A549 (cell line): ENCODE measurements around the gene KCNK15. TPM values are rescaled to one million over a fixed set of nuclear protein-coding genes. Genes with fewer than 3 reads are reported as not detected.

Source experiments
- ATAC-seq, 2 experiments: fragments of 200-7000 bp in 1 of 2; fragments of >200 bp in 1 of 2; cut with Nextera tagmentation in 1 of 2; cut with Tn5 transposase in 1 of 2; 3 replicates each; pipeline versions ENCODE4 v1.8.0 to v1.9.1; 2018 to 2020; ENCODE audit warnings: mild to moderate bottlenecking in 1 of 2, moderate library complexity in 1 of 2
- CTCF ChIA-PET: fragments of 300-600 bp; sonication (Branson Sonifier 250); formaldehyde crosslinking; extraction: SDS; loops from one replicate; lab custom pipeline; 2021; ENCODE audit warnings: antibody characterized with exemption, inconsistent platforms; lab: Yijun Ruan, JAX
- POLR2A ChIA-PET: fragments of 350-600 bp; formaldehyde crosslinking; extraction: SDS; loops from one replicate; lab custom pipeline; 2021; ENCODE audit warnings: antibody characterized with exemption, inconsistent platforms; lab: Yijun Ruan, JAX
- DNase-seq, 2 experiments: peaks; one replicate each; pipeline versions ENCODE4 v3.0.0 to v3.0.0-alpha.2; 2011 to 2016; ENCODE audit warnings: low read depth in 1 of 2, low spot score in 1 of 2
- FAIRE-seq: peaks from 2 replicates; lab custom pipeline; 2011; peaks lifted over from hg19 to GRCh38; lab: Jason Lieb, UNC
- H3K27ac ChIP-seq, 2 experiments: fragments of >200 bp; sonication (Bioruptor Twin); formaldehyde crosslinking; 3 replicates each; pipeline ENCODE4 v1.5.1; 2016 to 2017
- H3K4me1 ChIP-seq: fragments of >200 bp; sonication (Bioruptor Twin); formaldehyde crosslinking; 3 replicates; pipeline ENCODE4 v1.6.1; 2016
- H3K4me2 ChIP-seq: fragments of >200 bp; sonication (Bioruptor Twin); formaldehyde crosslinking; 3 replicates; pipeline ENCODE4 v1.6.1; 2016
- H3K4me3 ChIP-seq: fragments of >200 bp; sonication (Bioruptor Twin); formaldehyde crosslinking; 3 replicates; pipeline ENCODE4 v1.5.1; 2016
- H3K9me3 ChIP-seq: fragments of >200 bp; sonication (Bioruptor Twin); formaldehyde crosslinking; 3 replicates; pipeline ENCODE4 v1.6.1; 2016
- CBX8 ChIP-seq: fragments of 200-600 bp; sonication (generic); IDR thresholded peaks from 2 replicates; pipeline ENCODE4 v1.6.1; 2016
- CEBPB ChIP-seq, 2 experiments: fragments of >200 bp in 1 of 2; sonication (Bioruptor Twin) in 1 of 2; formaldehyde crosslinking in 1 of 2; IDR thresholded peaks; 2 replicates each; pipeline ENCODE4 v1.6.1; 2012 to 2016
- CHD2 ChIP-seq: fragments of 150-350 bp; IDR thresholded peaks from 2 replicates; pipeline ENCODE4 v1.6.1; 2014; ENCODE audit warnings: low read length; ENCODE audit not compliant: partially characterized antibody
- ESRRA ChIP-seq: fragments of 150-350 bp; IDR thresholded peaks from 2 replicates; pipeline ENCODE4 v1.6.1; 2014; ENCODE audit warnings: mild to moderate bottlenecking, low read length, borderline replicate concordance
- FOXS1 ChIP-seq: fragments of 250-450 bp; sonication (Bioruptor Pico); IDR thresholded peaks from 2 replicates; pipeline ENCODE4 v1.5.0; 2020; ENCODE audit warnings: mild to moderate bottlenecking, moderate library complexity
- GATA3 ChIP-seq: IDR thresholded peaks from 2 replicates; pipeline ENCODE4 v1.6.1; 2012; ENCODE audit warnings: borderline replicate concordance
- HEYL ChIP-seq: fragments of 250-450 bp; sonication (Bioruptor Pico); IDR thresholded peaks from 2 replicates; pipeline ENCODE4 v1.8.0; 2021; ENCODE audit warnings: mild to moderate bottlenecking, moderate library complexity
- HMGXB4 ChIP-seq: fragments of 250-450 bp; sonication (Bioruptor Pico); IDR thresholded peaks from 2 replicates; pipeline ENCODE4 v1.5.0; 2021; ENCODE audit warnings: mild to moderate bottlenecking, moderate library complexity, borderline replicate concordance
- HOXA7 ChIP-seq: fragments of 250-450 bp; sonication (Bioruptor Pico); IDR thresholded peaks from 2 replicates; pipeline ENCODE4 v1.5.0; 2020; ENCODE audit warnings: mild to moderate bottlenecking, moderate library complexity
- JUNB ChIP-seq: fragments of >200 bp; sonication (Bioruptor Twin); formaldehyde crosslinking; IDR thresholded peaks from 2 replicates; pipeline ENCODE4 v1.6.1; 2016
- MAZ ChIP-seq: fragments of 150-350 bp; IDR thresholded peaks from 2 replicates; pipeline ENCODE4 v1.6.1; 2014; ENCODE audit warnings: antibody characterized with exemption, low read depth, low read length, borderline replicate concordance
- NFE2L2 ChIP-seq: fragments of 150-350 bp; conservative IDR thresholded peaks from 2 replicates; pipeline ENCODE4 v1.6.1; 2014; ENCODE audit warnings: low read length
- PHF8 ChIP-seq: fragments of 200-600 bp; sonication (generic); IDR thresholded peaks from 2 replicates; pipeline ENCODE4 v1.6.1; 2016; ENCODE audit warnings: low read depth, mild to moderate bottlenecking, antibody characterized with exemption, moderate library complexity, borderline replicate concordance
- SMC3 ChIP-seq: fragments of >200 bp; sonication (Bioruptor Twin); formaldehyde crosslinking; IDR thresholded peaks from 3 replicates; pipeline ENCODE4 v1.6.1; 2018; ENCODE audit warnings: inconsistent platforms
- TFCP2L1 ChIP-seq: fragments of 250-450 bp; sonication (Bioruptor Pico); IDR thresholded peaks from 2 replicates; pipeline ENCODE4 v1.5.0; 2021; ENCODE audit warnings: mild to moderate bottlenecking
- ZC3H11A ChIP-seq: fragments of 450-650 bp; IDR thresholded peaks from 2 replicates; pipeline ENCODE4 v1.6.1; 2014; ENCODE audit warnings: antibody characterized with exemption, mild to moderate bottlenecking
- ZSCAN20 ChIP-seq: fragments of 250-450 bp; sonication (Bioruptor Pico); IDR thresholded peaks from 2 replicates; pipeline ENCODE4 v1.8.0; 2022; ENCODE audit warnings: mild to moderate bottlenecking, moderate library complexity
- WGBS: methylation state at CpG from one replicate; pipeline ENCODE4 v1.1.6; 2017; ENCODE audit errors: missing lambda C conversion rate; 5-methylcytosine and 5-hydroxymethylcytosine counted together
- polyA plus RNA-seq, 4 experiments: library from polyadenylated mRNA; depleted of rRNA in 3 of 4; stranded (reverse); fragments of >200 nt; fragmentation: RNase III in 1 of 4; extraction: RNeasy Plus Mini Kit Qiagen cat#74134 plus additional on column Dnase treatment in 1 of 4; gene quantifications; 2 replicates in 3 of 4; 3 replicates in 1 of 4; pipeline ENCODE4 v1.2.3, GENCODE V29; 2011 to 2017
- TF ChIP-seq, protein P1 (sequence below): fragments of 250-450 bp; sonication (Bioruptor Pico); IDR thresholded peaks from 2 replicates; pipeline ENCODE4 v1.5.0; 2020; ENCODE audit warnings: low read depth, mild to moderate bottlenecking, moderate library complexity

KCNK15 gene
- polyA plus RNA-seq, 2 of the 4 experiments (the other 2 are of a cell fraction) = 0.43 to 0.49 TPM

GRCh38 chr20:44700306-44700705 is 45.4 kb upstream of the KCNK15 start:
- peaks cover 57% of the 10 kb centered on the region for H3K4me1 ChIP-seq
- ATAC-seq (no peak), DNase-seq (no peak), FAIRE-seq (no peak)
- H3K4me2 ChIP-seq = no peak overlapping the region
- H3K4me3 ChIP-seq = no peak overlapping the region
- TF ChIP-seq TFCP2L1 (CRISPR knock-in tag) (no peak), CHD2 (no peak), MAZ (no peak), HEYL (CRISPR knock-in tag) (no peak), HOXA7 (CRISPR knock-in tag) (no peak), CEBPB (IDR thresholded peaks at IDR 0.05) (no peak), ESRRA (no peak), PHF8 (no peak), JUNB (no peak), NFE2L2 (no peak), GATA3 (no peak), CBX8 (no peak), SMC3 (no peak)
- TF ChIP-seq, protein P1, sequence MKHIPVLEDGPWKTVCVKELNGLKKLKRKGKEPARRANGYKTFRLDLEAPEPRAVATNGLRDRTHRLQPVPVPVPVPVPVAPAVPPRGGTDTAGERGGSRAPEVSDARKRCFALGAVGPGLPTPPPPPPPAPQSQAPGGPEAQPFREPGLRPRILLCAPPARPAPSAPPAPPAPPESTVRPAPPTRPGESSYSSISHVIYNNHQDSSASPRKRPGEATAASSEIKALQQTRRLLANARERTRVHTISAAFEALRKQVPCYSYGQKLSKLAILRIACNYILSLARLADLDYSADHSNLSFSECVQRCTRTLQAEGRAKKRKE (CRISPR knock-in tag) = no peak
- peak overlapping the region; percentile 45 to 80; a peak in 4 of 6 replicates for H3K27ac ChIP-seq
- CTCF ChIA-PET = interaction anchor here (0.8 to 7.3 kb wide), 9 partner anchors 9 to 48 kb away, joined by 3 to 58 read pairs (median 4); partner anchors contain the start of gene CCN5
- 84% methylated on average over 11 of the region's 11 CpGs for WGBS
- no peaks in the 10 kb centered on the region for H3K9me3 ChIP-seq
- POLR2A ChIA-PET = no interaction called here

DNA sequence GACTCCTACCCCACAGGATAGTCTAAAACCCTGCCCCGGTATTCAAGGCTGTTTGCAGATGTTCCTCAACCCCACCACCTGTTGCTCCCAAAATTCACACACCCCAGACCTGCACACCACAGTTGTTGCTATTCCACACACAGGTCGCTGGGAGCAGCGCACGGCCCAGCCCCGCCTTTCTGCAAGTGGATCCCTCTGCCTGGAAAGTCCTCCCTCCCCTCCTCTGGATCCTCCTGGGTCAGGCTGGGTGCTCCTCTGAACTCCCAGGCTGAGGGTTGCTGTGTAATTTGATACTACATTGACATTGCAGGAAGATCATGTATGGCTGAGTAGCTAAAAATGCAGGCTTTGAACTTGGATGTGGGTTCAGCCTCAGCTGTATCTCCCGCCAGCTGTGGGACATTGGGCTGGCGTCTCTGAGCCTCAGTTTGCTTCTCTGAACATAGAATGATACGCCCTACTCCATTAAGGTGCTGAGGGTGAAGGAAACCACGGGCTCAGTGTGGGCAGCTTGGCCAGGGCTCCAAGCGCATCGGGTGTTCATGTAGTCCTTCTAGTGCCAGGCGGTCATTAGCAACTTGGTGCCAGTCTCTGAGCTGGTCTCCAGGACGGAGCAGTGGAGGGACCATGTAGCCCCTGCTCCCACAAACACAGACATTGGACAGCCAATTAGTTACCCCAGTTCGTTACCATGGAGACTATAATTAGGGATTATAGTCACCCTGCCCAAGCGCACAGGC is 44.4 kb upstream of the KCNK15 start:
- peaks cover 47% of the 10 kb centered on the region for H3K4me1 ChIP-seq
- FAIRE-seq = no peak
- H3K4me2 ChIP-seq = peak overlapping the region; percentile 37; the same call in 2 of the 3 replicates
- ChIA-PET CTCF (interaction anchor here (0.8 to 7.3 kb wide), 8 partner anchors 10 to 166 kb away, joined by 3 to 58 read pairs (median 4); no protein-coding TSS in a partner anchor), POLR2A (no interaction called here)
- H3K27ac ChIP-seq = peak overlapping the region; percentile 45 to 80
- TF ChIP-seq GATA3 (no peak), HMGXB4 (CRISPR knock-in tag) (no peak), ZSCAN20 (CRISPR knock-in tag) (no peak), HOXA7 (CRISPR knock-in tag) (no peak)
- no peak overlapping the region for H3K4me3 ChIP-seq
- H3K9me3 ChIP-seq = no peaks in the 10 kb centered on the region
- DNase-seq = no peak
- peak; percentile 44 to 51; a peak in 5 of 6 replicates for ATAC-seq
- WGBS = 76% methylated on average over 14 of the region's 15 CpGs

- Histone ChIP-seq H3K27ac (peak overlapping the region; percentile 45 to 80; a peak in 3 of 6 replicates), H3K4me3 (no peak overlapping the region), H3K4me1 (peaks cover 47% of the 10 kb centered on the region), H3K4me2 (no peak overlapping the region), H3K9me3 (no peaks in the 10 kb centered on the region)
- ChIA-PET CTCF (interaction anchor here (0.9 to 7.3 kb wide), 5 partner anchors 10 to 176 kb away, joined by 3 to 58 read pairs (median 7); no protein-coding TSS in a partner anchor), POLR2A (no interaction called here)
- TF ChIP-seq FOXS1 (CRISPR knock-in tag) (no peak), ZC3H11A (peak; percentile 85)
- no peak for FAIRE-seq
- no peak for DNase-seq
- 93% methylated on average over 7 of the region's 7 CpGs for WGBS
- ATAC-seq = no peak
Measured at GRCh38 chr20:44701858-44702256, 43.8 kb upstream of the KCNK15 start.
